ENCODE data around the gene ZFHX3.

DNA sequence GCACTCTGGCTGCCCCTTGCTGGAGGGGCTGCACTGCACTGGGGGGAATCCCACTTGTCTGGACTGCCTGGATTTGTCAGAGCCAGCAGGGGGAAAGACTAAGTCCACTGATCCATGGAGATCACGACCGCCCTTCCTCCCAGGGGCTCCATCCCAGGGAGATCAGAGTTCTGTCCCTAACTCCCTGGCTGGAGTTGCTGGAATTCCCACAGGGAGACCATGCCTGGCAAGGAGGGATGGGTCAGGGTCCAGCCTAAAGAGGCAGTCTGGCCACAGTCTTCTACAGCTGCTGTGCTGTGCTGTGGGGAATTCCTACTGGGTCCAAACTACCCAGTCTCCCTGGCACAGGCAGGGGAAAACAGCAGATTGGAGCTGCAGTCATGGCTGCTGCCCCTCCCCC lies 311.9 kb downstream of the ZFHX3 start:
- TF ChIP-seq, protein P1, sequence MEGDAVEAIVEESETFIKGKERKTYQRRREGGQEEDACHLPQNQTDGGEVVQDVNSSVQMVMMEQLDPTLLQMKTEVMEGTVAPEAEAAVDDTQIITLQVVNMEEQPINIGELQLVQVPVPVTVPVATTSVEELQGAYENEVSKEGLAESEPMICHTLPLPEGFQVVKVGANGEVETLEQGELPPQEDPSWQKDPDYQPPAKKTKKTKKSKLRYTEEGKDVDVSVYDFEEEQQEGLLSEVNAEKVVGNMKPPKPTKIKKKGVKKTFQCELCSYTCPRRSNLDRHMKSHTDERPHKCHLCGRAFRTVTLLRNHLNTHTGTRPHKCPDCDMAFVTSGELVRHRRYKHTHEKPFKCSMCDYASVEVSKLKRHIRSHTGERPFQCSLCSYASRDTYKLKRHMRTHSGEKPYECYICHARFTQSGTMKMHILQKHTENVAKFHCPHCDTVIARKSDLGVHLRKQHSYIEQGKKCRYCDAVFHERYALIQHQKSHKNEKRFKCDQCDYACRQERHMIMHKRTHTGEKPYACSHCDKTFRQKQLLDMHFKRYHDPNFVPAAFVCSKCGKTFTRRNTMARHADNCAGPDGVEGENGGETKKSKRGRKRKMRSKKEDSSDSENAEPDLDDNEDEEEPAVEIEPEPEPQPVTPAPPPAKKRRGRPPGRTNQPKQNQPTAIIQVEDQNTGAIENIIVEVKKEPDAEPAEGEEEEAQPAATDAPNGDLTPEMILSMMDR (optimal IDR thresholded peaks at IDR 0.05 in 1 of 3, IDR thresholded peaks at IDR 0.05 in 1 of 3, conservative IDR thresholded peaks at IDR 0.05 in 1 of 3; ENCODE audit: extremely low read depth in 1 of 3, insufficient read depth in 2 of 3, low read length in 3 of 3): no peak
- TF ChIP-seq EZH2 (IDR thresholded peaks at IDR 0.05; ENCODE audit: low read length): no peak
